ENCODE measurements around the gene FAM167B. TPM values are rescaled to one million over a fixed set of nuclear protein-coding genes. Genes with fewer than 3 reads are reported as not detected.
A peak's percentile ranks its signal among the peaks of the same experiment; 100 is the strongest.

The FAM167B gene
- polyA plus RNA-seq (ENCODE audit: low read depth in 6 of 6): under 1 TPM in 1 of 6 donors, not detected in 5; 0.42 TPM

- H3K36me3 Mint-ChIP-seq: no peaks in the 10 kb centered on the region
- no peaks in the 10 kb centered on the region for H3K9me3 Mint-ChIP-seq
- peaks cover 54 to 73% (median 72%) of the 10 kb centered on the region in 3 donors for H3K4me1 Mint-ChIP-seq
- DNase-seq: no peak
- H3K27ac Mint-ChIP-seq: peak within 1 kb of the TSS; percentile 62 to 98 (median 85)
- H3K4me3 Mint-ChIP-seq: peak within 1 kb of the TSS; percentile 40 to 93 (median 80)
- H3K27me3 Mint-ChIP-seq: no peaks in the 10 kb centered on the region
- no peak for ATAC-seq (ENCODE audit: low read depth in 2 of 2)
Observed at GRCh38 chr1:32246888-32247273, at the start of gene FAM167B. FAM167B (plus strand) TSS chr1:32247222; CDS start chr1:32247422, 200 bp downstream.

GRCh38 chr1:32197837-32198236, 49.2 kb upstream of the FAM167B start:
- Mint-ChIP-seq H3K9me3 (no peaks in the 10 kb centered on the region), H3K27ac (peak overlapping the region in 4 of 6 donors; percentile 50 to 80 (median 58)), H3K36me3 (peaks cover 8 to 16% of the 10 kb centered on the region in 2 donors), H3K27me3 (no peaks in the 10 kb centered on the region), H3K4me3 (peak overlapping the region in 2 of 8 donors; percentile 10 to 87), H3K4me1 (peaks cover 24 to 41% (median 33%) of the 10 kb centered on the region in 3 donors)
- DNase-seq: no peak
- no peak for ATAC-seq (ENCODE audit: low read depth in 2 of 2)

GRCh38 chr1:32198237-32199042, 48.6 kb upstream of the FAM167B start:
- H3K4me1 Mint-ChIP-seq: peaks cover 25 to 41% (median 35%) of the 10 kb centered on the region in 3 donors
- peaks cover 5 to 11% of the 10 kb centered on the region in 2 donors for H3K36me3 Mint-ChIP-seq
- peak overlapping the region in 5 of 6 donors; percentile 33 to 92 (median 55) for H3K27ac Mint-ChIP-seq
- ATAC-seq (ENCODE audit: low read depth in 2 of 2) (no peak), DNase-seq (no peak)
- no peaks in the 10 kb centered on the region for H3K9me3 Mint-ChIP-seq
- H3K27me3 Mint-ChIP-seq: no peaks in the 10 kb centered on the region
- H3K4me3 Mint-ChIP-seq: peak overlapping the region in 6 of 8 donors; percentile 1 to 87 (median 58)

DNA sequence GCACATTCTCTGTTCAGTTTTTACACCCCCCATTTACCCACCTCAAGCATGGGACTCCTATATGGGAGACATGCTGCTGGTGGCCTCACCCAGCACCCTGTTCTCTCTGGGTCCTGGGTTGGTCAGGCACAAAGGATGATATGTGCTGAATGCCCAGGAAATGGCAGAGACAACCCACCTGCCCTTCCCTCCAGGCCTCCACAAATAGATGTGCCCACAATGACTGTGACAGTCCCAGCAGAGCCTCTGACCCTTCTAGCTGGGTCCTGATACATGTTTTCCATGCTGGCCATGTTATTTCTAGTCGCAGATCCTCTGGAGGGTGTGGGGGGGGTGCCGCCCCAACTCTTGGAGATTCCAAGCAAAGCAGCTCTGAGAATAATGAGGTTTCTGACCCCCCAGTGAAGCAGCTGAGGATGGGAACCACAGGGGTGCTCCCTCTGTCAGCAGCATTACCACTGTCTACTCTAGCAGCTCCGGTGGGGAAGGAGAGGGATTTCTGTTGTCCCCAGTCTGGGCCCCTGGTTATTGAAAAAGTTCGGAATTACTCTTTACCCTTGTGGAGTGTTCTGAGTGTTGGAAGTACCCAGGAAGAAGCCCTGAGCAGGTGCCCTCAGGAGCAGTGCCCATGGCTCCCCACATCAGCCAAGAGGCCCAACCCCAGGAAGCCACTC, 47.8 kb upstream of the FAM167B start:
- DNase-seq: no peak
- H3K4me1 Mint-ChIP-seq: peaks cover 31 to 42% (median 41%) of the 10 kb centered on the region in 3 donors
- no peaks in the 10 kb centered on the region for H3K27me3 Mint-ChIP-seq
- no peaks in the 10 kb centered on the region for H3K9me3 Mint-ChIP-seq
- no peak for ATAC-seq (ENCODE audit: low read depth in 2 of 2)
- H3K36me3 Mint-ChIP-seq: peaks cover 2 to 3% of the 10 kb centered on the region in 2 donors
- peak overlapping the region in 5 of 8 donors; percentile 47 to 96 (median 87) for H3K4me3 Mint-ChIP-seq
- peak overlapping the region in 2 of 6 donors; percentile 70 to 94 for H3K27ac Mint-ChIP-seq

- Mint-ChIP-seq H3K4me3 (peak overlapping the region in 7 of 8 donors; percentile 83 to 97 (median 90)), H3K36me3 (no peaks in the 10 kb centered on the region), H3K27ac (peak overlapping the region; percentile 88 to 98 (median 97)), H3K27me3 (no peaks in the 10 kb centered on the region), H3K4me1 (peaks cover 31 to 45% (median 45%) of the 10 kb centered on the region in 3 donors), H3K9me3 (no peaks in the 10 kb centered on the region)
- ATAC-seq (ENCODE audit: low read depth in 2 of 2) (no peak), DNase-seq (no peak)
Observed at GRCh38 chr1:32199717-32200072, 47.3 kb upstream of the FAM167B start.

- Mint-ChIP-seq H3K36me3 (no peaks in the 10 kb centered on the region), H3K4me3 (peak within 1 kb of the TSS; percentile 83 to 97 (median 90)), H3K27ac (peak within 1 kb of the TSS; percentile 88 to 98 (median 97)), H3K9me3 (no peaks in the 10 kb centered on the region), H3K4me1 (peaks cover 31 to 52% (median 49%) of the 10 kb centered on the region in 3 donors), H3K27me3 (no peaks in the 10 kb centered on the region)
- DNase-seq (peak; percentile 66), ATAC-seq (ENCODE audit: low read depth in 2 of 2) (peak; percentile 42 to 51)
Observed at GRCh38 chr1:32200226-32201010, 46.6 kb upstream of the FAM167B start, which contains the start of gene CCDC28B. CCDC28B (plus strand) TSS chr1:32200595; CDS start chr1:32201936, 1,341 bp downstream.

DNA sequence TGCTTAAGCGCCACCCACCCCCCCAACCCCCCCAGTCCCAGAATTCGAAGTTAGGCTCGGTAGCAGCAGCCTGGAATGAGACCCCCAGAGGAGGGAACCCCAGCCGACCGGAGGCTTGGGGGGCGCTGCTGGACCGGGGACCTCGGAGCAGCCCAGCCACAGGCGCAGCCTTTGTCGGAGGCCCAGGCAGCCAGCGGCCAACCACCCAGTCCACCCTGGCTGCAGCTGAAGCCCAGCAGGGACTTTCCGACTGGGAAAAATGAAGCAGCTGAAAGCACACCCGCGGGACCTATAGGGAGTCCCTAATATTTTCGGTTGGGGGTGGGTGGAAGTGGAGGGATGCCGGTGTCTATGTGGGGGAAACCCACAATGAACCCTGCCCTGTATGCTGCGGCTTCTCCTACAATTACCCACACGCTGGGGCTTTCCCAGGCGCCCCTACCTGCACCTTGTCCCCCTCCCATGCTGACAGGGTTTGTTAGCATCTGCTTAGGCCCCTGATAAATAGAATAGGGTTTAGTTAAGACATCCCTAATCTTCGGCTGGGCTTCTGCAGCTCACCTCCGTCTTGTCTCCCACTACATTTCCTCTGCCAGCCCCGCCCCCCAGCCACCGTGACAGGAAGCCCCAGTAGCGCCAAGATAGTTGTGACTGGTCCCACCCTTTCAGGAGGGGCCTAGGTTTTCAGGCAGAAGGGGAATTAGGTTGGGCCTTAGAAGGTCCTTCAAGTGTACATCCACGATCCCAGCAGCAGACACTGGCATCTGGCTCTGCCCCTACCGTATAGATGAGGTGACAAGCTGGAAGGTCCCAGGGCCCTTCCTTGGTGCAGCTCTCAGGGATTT, 45.8 kb upstream of the FAM167B start:
- peaks cover 36 to 57% (median 54%) of the 10 kb centered on the region in 3 donors for H3K4me1 Mint-ChIP-seq

GRCh38 chr1:32204943-32205361, 42.1 kb upstream of the FAM167B start:
- Mint-ChIP-seq H3K36me3 (no peaks in the 10 kb centered on the region), H3K4me3 (peak overlapping the region in 7 of 8 donors; percentile 87 to 93 (median 90)), H3K9me3 (no peaks in the 10 kb centered on the region), H3K27me3 (no peaks in the 10 kb centered on the region), H3K27ac (peak overlapping the region in 4 of 6 donors; percentile 68 to 97 (median 94)), H3K4me1 (peaks cover 48 to 83% (median 79%) of the 10 kb centered on the region in 3 donors)
- ATAC-seq (ENCODE audit: low read depth in 2 of 2): no peak
- no peak for DNase-seq

More for the DNA sequence above, 45.8 kb upstream of the FAM167B start:
- peak overlapping the region; percentile 88 to 98 (median 96) for H3K27ac Mint-ChIP-seq
- H3K36me3 Mint-ChIP-seq: no peaks in the 10 kb centered on the region
- DNase-seq (peak; percentile 72), ATAC-seq (ENCODE audit: low read depth in 2 of 2) (peak; percentile 73 to 76)
- peak overlapping the region; percentile 83 to 97 (median 90) for H3K4me3 Mint-ChIP-seq
- no peaks in the 10 kb centered on the region for H3K27me3 Mint-ChIP-seq
- H3K9me3 Mint-ChIP-seq: no peaks in the 10 kb centered on the region

DNA sequence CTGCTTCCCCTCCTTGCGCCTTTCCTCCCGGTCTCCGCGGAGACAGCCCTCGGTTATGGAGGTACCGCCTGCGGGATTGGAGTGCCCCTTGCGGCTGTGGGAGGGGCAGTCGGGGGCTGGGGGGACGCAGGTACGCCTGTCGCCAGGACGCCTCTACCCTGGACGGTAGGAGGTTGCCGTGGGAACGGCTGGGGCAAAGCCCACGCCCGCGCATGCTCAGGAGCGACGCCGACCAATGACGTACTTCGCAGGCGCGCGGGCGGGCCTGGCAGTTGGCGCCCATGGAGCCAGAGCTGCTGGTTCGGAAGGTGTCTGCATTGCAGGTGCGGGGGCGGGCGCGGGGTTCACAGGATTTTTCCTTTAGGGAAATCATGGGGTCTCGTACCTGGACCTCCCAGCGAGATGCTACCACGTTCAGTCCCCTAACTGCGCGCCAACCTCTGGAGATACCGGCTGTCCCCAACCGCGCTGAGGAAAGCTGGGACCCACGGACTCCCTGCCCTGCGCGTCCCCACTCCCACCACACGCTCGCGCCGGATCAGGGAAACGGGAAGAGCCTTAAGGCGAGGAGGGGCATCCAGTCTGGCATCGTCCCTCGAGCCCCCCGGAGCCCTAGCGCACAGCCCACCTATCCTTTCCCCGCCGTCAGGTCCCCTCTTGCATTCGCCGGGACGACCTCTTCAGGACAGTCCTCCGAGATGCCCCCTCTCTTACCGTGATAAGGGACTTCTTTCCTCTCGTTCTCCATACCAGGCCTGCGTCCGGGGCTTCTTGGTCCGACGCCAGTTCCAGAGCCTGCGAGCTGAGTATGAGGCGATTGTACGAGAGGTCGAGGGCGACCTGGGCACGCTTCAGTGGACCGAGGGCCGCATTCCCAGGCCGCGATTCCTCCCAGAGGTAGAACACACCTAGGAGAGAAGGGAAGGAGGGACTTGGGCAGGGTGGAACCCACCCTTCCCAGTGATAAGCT, 41.3 kb upstream of the FAM167B start, which contains the start of gene IQCC:
TSS of gene IQCC (plus strand) at position 271 of the 970 bp plus-strand sequence. CDS start at position 282, 11 bp downstream.
- H3K4me3 Mint-ChIP-seq: peak within 1 kb of the TSS; percentile 87 to 93 (median 90)
- H3K4me1 Mint-ChIP-seq: peaks cover 43 to 77% (median 71%) of the 10 kb centered on the region in 3 donors
- H3K9me3 Mint-ChIP-seq: no peaks in the 10 kb centered on the region
- H3K27me3 Mint-ChIP-seq: no peaks in the 10 kb centered on the region
- no peaks in the 10 kb centered on the region for H3K36me3 Mint-ChIP-seq
- peak; percentile 62 to 66 for ATAC-seq (ENCODE audit: low read depth in 2 of 2)
- peak within 1 kb of the TSS; percentile 83 to 97 (median 92) for H3K27ac Mint-ChIP-seq
- peak; percentile 84 for DNase-seq

- Mint-ChIP-seq H3K27me3 (no peaks in the 10 kb centered on the region), H3K9me3 (no peaks in the 10 kb centered on the region), H3K36me3 (no peaks in the 10 kb centered on the region), H3K27ac (peak overlapping the region; percentile 42 to 97 (median 72)), H3K4me3 (peak overlapping the region in 7 of 8 donors; percentile 9 to 72 (median 20)), H3K4me1 (peaks cover 28 to 61% (median 55%) of the 10 kb centered on the region in 3 donors)
- DNase-seq: peak; percentile 39
- peak; percentile 52 to 54 for ATAC-seq (ENCODE audit: low read depth in 2 of 2)
Observed at GRCh38 chr1:32208469-32208868, 38.6 kb upstream of the FAM167B start.

- Mint-ChIP-seq H3K9me3 (no peaks in the 10 kb centered on the region), H3K27me3 (no peaks in the 10 kb centered on the region), H3K36me3 (no peaks in the 10 kb centered on the region), H3K27ac (peak within 1 kb of the TSS; percentile 42 to 97 (median 72)), H3K4me3 (peak within 1 kb of the TSS; percentile 12 to 72 (median 36)), H3K4me1 (peaks cover 26 to 59% (median 52%) of the 10 kb centered on the region in 3 donors)
- DNase-seq (no peak), ATAC-seq (ENCODE audit: low read depth in 2 of 2) (peak in 1 of 2 donors; percentile 4)
Observed at GRCh38 chr1:32208891-32209328, 38.1 kb upstream of the FAM167B start, which contains the start of gene DCDC2B. DCDC2B (plus strand) TSS chr1:32209089; CDS start chr1:32209094, 5 bp downstream.

Data from naive B cell (primary cell).